Epidermal melanocyte (primary cell): ENCODE results near the gene NTM.

Experiments
- DNase-seq: peaks from one replicate; pipeline ENCODE4 v3.0.0; 2011; ENCODE audit warnings: low spot score; ENCODE audit not compliant: insufficient read length

Gene NTM

GRCh38 chr11:131987703-131988102, 617.3 kb downstream of the NTM start:
- DNase-seq, result no peak

- no peak for DNase-seq
Observed at GRCh38 chr11:131991606-131992005, 621.2 kb downstream of the NTM start.

GRCh38 chr11:131993246-131993645, 622.8 kb downstream of the NTM start:
- no peak for DNase-seq

GRCh38 chr11:131998020-131998419, 627.6 kb downstream of the NTM start:
- DNase-seq, result no peak

GRCh38 chr11:131999084-131999483, 628.7 kb downstream of the NTM start:
- no peak for DNase-seq

- DNase-seq, result no peak
Observed at GRCh38 chr11:131999955-132000354, 629.5 kb downstream of the NTM start.

GRCh38 chr11:132005887-132006286, 635.5 kb downstream of the NTM start:
- DNase-seq, result no peak

GRCh38 chr11:132006884-132007580, 636.6 kb downstream of the NTM start:
- no peak for DNase-seq

- no peak for DNase-seq
Observed at GRCh38 chr11:132008226-132008625, 637.8 kb downstream of the NTM start.

- DNase-seq, result no peak
Observed at GRCh38 chr11:132008872-132009271, 638.5 kb downstream of the NTM start.

- DNase-seq, result no peak
Observed at GRCh38 chr11:132020001-132020400, 649.6 kb downstream of the NTM start.

GRCh38 chr11:132022285-132022684, 651.9 kb downstream of the NTM start:
- no peak for DNase-seq

GRCh38 chr11:132022733-132023478, 652.5 kb downstream of the NTM start:
- no peak for DNase-seq

- no peak for DNase-seq
Observed at GRCh38 chr11:132024587-132025295, 654.3 kb downstream of the NTM start.

- DNase-seq, result no peak
Observed at GRCh38 chr11:132026746-132027145, 656.3 kb downstream of the NTM start.

GRCh38 chr11:132028380-132029240, 658.2 kb downstream of the NTM start:
- no peak for DNase-seq

GRCh38 chr11:132030896-132031295, 660.5 kb downstream of the NTM start:
- DNase-seq, result no peak

GRCh38 chr11:132032555-132032954, 662.1 kb downstream of the NTM start:
- DNase-seq, result no peak

- DNase-seq, result no peak
Observed at GRCh38 chr11:132033051-132033450, 662.6 kb downstream of the NTM start.

GRCh38 chr11:132035228-132035627, 664.8 kb downstream of the NTM start:
- DNase-seq, result no peak

GRCh38 chr11:132035766-132036165, 665.4 kb downstream of the NTM start:
- no peak for DNase-seq
